Right renal cortex interstitium (tissue), 3 donors: ENCODE data around the gene FEZ2. TPM values are rescaled to one million over a fixed set of nuclear protein-coding genes. Genes with fewer than 3 reads are reported as not detected.

ENCODE experiments used
- DNase-seq, 3 donors: peaks; one replicate each; pipeline ENCODE4 v3.0.0-alpha.2; 2013; ENCODE audit warnings: low read depth in 3 of 3, low spot score in 2 of 3
- polyA plus RNA-seq, 3 donors: library from polyadenylated mRNA; unstranded; fragments of 120-200 nt; gene quantifications; one replicate each; pipeline ENCODE4 v1.2.1, GENCODE V29; 2013; ENCODE audit not compliant: insufficient read length in 3 of 3

The FEZ2 gene
- polyA plus RNA-seq, 3 donors, result 85.0 to 86.8 (median 85.8) TPM

DNA sequence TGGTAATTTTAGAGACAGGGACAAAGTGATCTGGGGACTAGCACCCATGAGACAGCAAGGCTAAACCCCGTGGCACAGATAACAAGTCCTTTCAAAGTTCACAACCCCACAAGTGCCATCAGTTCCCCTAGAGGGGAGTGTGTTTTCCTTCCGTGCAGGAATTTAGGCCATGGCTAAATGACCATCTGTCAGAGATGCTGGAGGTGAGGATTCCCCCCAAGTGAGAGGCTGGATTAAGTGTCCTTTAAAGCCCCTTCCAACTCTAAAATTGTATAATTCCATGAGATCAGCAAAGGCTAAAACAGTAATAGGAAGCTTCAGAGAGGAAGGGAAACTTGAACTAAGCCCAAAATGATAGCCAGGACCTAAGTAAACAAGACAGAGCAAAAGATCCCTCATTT lies 8.7 kb downstream of the FEZ2 start:
- no peak for DNase-seq

DNA sequence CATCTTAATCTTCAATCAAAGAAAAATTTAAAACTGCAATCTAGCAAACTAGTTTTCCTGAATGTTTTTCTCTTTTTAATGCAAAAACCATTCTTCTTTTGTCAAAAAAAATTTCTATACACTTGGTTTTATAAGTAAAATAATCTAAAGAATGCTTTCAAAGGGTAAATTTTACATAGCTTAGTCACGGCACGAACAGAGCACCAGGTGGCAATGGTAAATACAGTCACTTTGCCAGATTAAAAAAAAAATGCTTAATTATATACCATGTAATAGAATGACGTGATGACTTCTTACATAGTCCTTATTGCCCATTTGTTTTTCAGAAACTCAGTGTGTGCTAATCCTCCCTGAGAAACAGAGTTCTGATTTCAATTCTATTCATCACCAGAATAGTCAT lies 10.4 kb downstream of the FEZ2 start:
- DNase-seq, result no peak

DNA sequence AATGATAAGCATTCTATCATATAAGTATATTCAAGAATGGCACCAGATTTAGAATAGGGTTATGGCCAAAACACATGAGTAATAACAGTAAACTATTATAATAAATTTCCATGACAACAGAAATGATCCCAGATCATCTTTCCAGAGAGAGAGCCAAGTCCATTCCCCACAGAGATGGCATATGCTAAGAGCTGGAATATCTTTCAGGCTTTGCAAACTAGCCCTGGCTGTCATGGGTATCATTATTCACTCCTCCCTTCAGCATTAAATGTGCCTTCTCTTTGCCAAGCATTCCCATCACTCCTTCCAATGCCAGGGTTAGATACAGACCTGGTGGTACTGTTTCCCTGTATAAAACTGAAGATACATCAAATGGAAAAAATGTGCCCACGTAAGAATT lies 10.9 kb downstream of the FEZ2 start:
- DNase-seq, result no peak

DNA sequence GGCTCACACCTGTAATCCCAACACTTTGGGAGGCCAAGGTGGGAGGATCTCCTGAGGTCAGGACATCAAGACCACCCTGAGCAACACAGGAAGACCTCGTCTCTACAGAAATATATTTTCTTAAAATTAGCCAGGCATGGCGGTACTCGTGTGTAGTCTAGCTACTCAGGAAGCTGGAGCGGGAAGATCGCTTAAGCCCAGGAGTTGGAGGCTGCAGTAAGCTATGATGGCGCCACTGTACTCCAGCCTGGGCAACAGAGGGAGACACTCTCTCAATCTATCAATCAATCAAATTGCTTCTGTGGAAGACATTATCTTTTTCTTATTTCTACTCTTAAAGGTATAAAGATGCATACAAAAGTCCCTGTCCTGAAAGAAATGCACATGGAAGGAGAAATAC lies 11.3 kb downstream of the FEZ2 start:
- no peak for DNase-seq

DNA sequence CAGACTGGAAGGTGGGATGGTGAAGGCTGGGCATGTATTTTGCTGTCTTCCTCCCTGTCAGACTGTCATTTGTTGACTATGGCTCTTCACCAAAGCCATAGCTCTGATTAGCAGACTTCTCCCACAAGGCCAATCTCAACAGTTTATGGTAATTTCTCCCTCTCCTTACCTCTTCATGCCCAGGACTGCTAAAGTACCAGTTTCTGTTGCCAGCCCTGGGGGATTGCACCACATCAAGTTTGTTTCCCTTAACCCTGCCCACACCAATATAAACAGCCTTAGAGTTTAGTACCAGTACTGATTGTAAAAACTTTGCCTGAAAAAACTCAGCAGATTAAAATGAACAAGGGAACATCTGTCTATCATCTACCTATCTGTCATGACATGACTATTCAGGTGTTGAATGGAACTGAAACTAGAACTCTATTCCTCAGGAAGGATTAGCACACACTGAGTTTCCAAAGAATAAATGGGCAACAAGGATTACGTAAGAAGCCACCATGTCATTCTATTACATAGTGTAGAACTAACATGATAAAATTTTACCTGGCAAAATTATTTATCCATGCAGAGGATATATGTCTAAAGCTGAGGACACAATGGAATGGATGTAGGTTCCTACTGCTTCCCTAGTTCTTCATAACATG lies 13.7 kb downstream of the FEZ2 start:
- no peak for DNase-seq

DNA sequence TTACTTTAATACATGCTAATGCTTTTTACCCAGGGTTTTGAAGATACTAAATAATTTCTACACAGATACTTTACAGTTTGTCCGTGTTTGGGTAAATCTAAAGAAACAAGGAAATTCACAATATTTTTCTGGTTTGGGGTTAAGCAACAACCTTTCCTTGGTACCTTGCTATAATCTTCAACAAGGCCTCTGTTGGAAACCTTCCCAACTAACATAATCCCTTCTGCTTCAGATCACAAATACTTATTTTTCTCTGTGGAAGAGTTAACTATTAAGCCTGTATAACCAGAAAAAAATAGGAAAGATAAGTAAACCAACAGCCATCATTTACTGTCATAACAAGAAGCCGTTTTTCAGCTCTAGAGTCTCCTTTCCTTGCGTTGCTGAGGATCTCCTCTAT lies 15.0 kb downstream of the FEZ2 start:
- DNase-seq, result no peak

DNA sequence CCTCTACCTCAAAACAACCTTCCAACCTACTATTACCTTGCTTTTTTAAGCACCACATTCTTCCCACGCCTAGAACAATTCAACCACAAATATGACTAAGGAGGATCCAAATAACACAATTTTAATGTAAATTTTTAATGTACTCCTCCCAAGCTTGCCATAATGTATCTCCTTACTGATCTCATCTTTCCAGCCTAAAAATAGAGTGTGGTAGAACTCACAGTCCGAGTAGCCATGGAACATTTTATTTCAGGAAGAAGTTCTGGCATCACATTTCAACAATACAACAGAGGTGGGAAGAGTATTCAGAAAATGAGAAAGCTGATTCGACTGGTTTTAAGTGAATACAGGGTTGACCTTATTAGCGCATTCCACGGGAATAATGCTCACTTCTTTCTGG lies 15.4 kb downstream of the FEZ2 start:
- no peak for DNase-seq

DNA sequence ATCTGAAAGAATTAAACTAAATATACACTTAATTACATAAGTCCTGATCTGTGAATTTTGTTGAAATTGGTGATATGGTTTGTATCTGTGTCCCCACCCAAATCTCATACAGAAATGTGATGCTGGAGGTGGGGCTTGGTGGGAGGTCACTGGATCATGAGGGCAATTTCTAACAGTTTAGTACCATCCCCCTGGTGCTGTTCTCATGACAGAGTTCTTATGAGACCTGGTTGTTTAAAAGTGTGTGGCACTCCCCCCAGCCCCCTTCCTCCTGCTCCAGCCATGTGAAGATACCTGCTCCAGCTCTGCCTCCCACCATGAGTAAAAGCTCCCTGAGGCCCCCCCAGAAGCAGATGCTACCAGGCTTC lies 18.7 kb downstream of the FEZ2 start:
- no peak for DNase-seq

DNA sequence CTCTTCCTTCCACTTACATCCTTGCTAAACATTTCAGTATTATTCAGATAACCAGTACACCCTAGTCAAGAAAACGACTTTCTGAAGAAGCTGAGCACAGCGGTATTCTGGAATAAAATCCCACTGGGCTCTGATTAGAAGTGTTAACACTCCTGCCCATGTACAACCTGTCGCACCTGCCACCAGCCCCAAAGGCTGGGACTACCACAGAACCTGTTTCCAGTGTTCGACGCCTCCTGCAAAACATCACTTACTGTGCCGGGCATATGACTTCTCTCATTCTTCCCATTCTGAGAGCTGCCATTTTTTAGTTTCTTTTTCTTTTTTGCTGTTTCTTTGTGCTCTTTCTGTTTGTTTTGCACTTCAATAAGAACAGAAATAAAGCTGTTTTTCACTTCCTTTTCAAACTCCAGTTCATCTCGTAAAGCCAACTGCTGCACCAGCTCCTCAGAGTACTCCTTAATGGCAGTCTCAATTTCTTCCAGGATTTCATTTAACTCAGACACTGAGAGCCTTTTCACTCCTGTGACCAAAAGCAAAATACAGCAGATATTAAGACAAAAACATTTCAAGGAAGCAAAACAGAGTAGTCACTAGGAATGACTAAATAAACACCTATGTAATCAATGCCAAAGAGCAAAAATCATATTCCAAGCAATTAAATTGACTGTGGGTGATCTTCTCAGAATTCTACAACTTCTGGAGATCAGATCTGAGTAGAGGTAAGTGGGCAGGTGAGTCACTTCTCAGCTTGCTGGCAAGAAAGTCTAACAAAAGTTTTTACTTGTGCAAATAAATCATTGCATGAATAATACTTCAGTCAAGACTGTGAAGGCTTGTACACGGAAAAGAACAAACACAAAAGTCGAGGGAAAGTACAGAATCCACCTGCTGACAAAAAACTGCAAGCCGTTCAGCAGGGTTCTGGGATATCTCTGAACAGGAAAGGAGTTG lies 19.3 kb downstream of the FEZ2 start:
- no peak for DNase-seq

DNA sequence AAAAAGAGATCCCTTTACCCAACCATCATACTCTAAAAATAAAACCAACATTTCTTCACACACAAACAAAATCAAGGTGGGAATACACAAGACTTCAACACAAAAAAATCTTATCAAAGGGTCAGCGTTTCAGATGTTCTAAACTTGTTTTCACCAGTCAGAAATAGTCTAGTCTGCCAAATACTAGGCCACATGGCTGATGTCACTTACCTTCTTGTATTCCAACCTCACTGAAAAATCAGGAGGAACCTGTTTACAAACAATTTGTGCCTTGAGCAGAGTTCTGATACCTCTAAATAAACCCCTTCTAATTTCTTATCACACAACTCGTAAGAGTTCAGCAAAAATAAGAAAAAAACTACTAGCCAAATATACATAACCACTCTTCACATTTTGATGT lies 20.1 kb downstream of the FEZ2 start:
- no peak for DNase-seq

DNA sequence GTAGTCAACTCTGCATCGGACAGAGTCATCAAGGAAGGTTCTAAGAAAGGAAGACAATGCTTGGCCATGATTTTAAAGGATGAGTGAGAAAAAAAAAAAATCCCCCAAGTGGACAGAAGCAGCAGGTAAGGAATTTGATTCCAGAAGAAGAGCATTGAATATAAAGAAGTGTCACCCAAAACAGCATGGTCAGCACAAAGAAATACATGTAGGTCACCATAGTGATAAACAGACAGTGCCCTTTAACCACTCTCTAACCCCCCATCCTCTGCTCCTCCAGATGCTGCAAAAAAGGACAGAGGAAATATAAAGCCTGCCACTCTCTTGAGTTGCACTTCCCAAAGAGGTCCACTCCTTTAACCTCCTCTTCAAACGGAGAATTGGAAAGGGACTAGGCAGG lies 23.4 kb downstream of the FEZ2 start:
- DNase-seq, result no peak

DNA sequence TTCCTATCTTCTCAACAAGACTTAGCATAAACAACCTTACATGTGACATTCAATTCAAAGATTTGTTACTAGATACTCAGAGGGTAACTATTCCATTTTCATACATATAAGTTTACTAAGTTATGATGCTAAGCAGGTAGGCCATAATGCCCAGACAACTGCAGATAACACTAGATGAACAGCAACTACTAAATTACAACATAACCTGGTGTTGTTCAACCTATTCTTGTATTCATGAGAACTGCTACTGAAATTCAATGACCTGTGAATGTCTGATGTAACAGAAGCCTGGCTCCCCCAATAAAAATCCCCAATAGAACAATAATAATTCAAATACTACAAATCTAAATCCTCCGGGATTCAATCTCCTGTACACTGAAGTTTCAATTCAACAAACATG lies 24.8 kb downstream of the FEZ2 start:
- DNase-seq, result no peak

DNA sequence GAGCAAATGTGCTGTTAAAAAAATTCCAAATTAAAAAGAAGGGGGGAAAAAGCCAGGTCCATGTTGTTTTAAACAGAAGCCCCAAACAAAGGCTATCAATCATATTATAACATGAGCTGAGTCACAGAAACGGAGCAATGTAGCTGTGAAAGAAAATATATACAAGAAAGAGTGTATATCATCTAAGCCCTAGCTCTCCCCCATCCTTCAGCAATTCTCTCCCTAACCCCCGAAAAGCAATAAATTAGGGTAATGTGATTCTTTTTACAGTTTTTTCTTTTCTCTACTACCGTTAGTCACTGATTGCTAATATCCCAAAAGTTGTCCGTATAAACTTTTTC lies 25.3 kb downstream of the FEZ2 start:
- DNase-seq, result no peak

DNA sequence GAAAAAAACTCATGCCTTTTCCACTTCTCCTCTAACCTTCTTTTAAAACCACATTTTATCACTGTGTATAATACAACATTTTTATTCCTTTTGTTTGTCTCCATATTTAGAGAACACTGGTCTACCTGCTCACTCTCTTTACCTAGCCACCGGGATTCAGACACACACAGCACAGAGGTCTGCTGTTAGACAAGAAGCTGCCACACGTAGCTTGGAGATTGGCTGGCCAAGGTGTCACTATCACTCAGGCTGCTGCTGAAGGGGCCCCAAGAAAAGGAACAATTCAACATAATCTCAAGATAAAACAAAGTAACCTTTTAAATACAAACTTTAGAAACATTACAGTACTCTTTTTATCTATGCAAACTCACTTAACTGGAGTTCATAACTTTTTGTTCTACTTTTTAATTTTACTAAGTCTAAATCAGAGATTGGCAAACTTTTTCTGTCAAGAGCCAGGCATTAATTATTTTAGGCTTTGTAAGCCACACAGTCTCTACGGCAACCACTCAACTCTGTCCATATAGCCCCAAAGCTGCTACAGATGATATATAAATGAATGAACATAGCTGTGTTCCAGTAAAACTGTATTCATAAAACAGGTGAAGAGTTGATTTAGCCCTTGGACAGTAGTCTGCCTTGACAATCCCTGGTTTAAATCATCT lies 25.8 kb downstream of the FEZ2 start:
- DNase-seq, result no peak

DNA sequence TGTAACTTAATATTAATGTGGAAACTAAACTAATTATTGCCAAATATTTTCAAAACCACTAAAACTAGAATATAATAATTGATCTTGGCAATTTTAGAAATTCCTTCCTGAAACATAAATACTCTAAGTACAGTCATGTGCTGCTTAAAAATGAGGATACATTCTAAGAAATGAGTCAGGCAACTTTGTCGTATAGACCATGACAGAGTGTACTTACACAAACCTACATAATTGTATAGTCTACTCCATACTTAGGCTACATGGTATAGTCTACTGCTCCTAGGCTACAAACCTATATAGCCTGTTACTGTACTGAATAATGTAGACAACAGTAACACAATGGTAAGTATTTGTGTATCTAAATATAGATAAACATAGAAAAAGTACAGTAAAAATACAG lies 27.6 kb downstream of the FEZ2 start:
- DNase-seq, result no peak

DNA sequence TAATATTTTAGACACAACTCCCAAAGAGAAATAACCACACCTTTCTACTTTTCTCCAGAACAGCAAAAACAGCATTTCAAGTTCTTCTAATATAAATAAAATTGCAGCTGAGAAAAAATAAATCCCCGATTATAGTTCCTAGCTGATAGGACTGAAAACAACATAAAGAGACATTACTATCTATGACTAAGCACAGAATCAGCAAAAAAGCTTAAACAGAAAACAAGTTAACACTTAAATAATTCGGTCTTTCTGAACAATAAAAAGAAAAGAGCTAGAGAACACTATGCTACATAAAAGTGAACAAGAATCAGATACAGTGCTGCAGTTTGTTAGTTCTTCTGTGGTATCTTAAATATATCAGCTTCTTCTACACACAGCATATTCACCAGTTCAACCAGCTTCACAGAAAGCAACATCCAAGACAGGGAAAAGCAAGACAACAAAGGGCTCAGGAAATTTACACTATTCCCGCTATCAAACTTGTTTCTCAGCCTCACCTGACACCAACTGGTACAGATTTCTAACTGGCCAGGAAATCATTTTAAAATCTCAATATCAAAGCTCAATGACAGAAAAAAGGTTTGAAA lies 28.6 kb downstream of the FEZ2 start:
- DNase-seq, result no peak

DNA sequence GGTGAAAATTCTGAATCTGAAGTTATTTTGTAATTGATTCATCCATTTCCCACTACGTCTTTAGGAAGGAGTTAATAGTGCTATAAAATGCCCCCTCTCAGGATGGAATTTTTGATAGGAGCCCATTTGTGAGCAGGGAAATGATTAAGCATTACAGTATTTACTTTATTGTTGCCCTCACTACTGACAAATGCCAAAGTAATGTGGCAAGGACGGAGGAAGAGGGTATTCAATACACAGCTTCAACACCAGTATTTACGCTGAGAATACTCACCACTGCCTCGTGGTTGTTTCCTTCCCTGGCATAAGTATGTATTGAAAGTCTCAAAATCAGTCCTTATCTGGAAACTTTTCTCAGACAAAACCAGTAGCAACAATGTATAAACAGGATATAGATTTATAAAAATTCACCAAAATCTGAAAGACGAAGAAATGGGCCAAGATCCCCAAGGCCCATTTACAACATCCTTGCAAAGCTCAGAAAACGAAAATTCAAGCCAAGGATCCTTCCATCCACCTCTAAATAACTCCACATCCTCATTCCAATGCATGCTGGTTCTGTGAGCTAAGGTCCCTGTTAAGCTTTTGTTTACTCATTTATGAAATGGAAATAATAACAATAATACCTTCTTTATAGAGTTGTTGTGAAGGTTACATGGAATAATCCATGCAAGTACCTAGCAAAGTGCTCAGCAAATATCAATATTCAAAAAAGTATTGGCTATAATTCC lies 29.3 kb downstream of the FEZ2 start:
- no peak for DNase-seq

DNA sequence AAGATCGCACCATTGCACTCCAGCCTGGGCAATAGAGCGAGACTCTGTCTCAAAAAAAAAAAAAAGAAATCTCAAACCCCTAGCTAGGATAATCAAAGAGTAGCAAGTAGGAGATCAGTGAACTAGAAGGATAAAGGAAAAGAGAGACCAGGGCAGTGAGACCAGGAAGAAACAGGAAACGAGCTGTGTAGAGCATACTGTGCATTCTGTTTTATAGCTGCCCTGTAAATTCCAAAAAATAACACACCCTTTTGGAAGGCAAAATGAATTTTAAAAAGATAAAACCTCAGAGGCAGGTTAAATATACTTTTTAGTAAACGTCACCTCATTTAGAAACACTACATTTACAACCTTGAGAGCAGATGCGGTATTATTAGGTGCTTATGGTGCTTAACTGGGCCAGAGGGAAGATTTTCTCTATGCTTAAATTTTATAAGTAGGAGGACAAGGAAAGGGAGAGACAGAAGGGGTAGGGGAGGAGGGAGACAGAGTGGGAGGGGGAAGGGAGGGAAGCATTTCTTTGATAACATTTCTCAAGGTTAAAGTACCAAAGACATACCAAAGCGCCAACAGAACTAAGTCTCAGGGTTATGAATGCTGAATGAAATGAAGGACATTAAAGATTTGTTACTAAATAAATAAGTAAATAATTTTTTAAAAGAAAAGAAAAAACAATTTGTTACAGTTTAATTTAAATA lies 30.1 kb downstream of the FEZ2 start:
- no peak for DNase-seq

DNA sequence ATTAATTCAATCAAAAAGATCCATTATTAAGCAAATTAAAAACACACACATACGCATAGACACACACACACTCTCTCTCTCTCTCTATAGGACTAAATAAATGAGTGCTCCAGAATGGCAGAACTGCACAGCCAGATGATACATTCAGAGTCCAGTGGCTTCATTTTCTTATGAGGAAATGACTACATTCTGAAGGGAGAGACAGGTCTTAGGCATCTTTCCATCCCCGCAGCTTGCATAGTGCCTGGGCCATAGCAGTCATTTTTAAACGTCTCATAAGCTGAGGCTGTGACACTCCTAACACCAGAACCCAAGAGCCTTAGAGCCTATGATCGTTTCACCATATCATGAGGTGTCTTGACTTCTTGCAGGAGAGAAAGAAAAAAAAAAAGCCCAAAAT lies 31.1 kb downstream of the FEZ2 start:
- DNase-seq, result no peak

DNA sequence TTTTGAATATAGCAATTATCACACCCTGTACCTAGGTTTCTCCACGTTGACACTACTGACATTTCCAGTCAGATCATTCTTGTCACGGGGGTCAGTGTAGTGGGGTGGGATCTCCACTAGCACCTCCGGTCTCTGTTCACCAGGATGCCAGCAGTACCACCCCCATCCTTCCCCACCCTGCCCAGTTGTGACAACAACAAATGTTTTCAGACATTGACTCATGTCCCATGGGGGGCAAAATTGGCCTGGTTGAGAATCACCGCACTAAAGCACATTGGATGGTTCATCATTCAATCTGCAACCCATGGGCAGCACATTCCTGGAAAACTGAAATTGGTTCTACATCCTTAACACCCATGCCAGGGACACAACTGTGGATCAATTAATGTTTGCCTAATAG lies 32.3 kb downstream of the FEZ2 start:
- no peak for DNase-seq
